Effector memory CD8-positive, alpha-beta T cell (primary cell): ENCODE data around the gene CCT7.
"Not testable (repeated sequence)": the region's sequence is repeated elsewhere in the genome, so short reads cannot be mapped to it uniquely, and the experiment has no call there.

Experiments
- ATAC-seq: fragments of 150-1000 bp; cut with Tn5 transposase; replicated peaks from 2 replicates; pipeline ENCODE4 v1.10.0; 2021; ENCODE audit warnings: mild to moderate bottlenecking, moderate library complexity
- DNase-seq, 3 experiments: peaks; one replicate each; pipeline ENCODE4 v3.0.0; 2021
- H3K27ac Mint-ChIP-seq, 2 donors: one replicate each; pipeline ENCODE4 v1.8.0; 2022; ENCODE audit warnings: mild to moderate bottlenecking in 2 of 2, mixed read lengths in 2 of 2, moderate library complexity in 2 of 2
- H3K27me3 Mint-ChIP-seq, 2 donors: one replicate each; pipeline ENCODE4 v1.8.0; 2022; ENCODE audit warnings: mixed read lengths in 2 of 2
- H3K36me3 Mint-ChIP-seq: one replicate; pipeline ENCODE4 v1.8.0; 2022; ENCODE audit warnings: mild to moderate bottlenecking, moderate library complexity, mixed read lengths; ENCODE audit not compliant: insufficient read depth
- H3K4me1 Mint-ChIP-seq, 2 donors: one replicate each; pipeline ENCODE4 v1.8.0; 2022; ENCODE audit warnings: low read depth in 2 of 2, mixed read lengths in 2 of 2
- H3K4me3 Mint-ChIP-seq, 2 donors: one replicate each; pipeline ENCODE4 v1.8.0; 2022; ENCODE audit warnings: mild to moderate bottlenecking in 2 of 2, mixed read lengths in 2 of 2, moderate library complexity in 2 of 2
- H3K9me3 Mint-ChIP-seq, 2 donors: one replicate each; pipeline ENCODE4 v1.8.0; 2022; ENCODE audit warnings: mixed read lengths in 2 of 2

Gene CCT7

DNA sequence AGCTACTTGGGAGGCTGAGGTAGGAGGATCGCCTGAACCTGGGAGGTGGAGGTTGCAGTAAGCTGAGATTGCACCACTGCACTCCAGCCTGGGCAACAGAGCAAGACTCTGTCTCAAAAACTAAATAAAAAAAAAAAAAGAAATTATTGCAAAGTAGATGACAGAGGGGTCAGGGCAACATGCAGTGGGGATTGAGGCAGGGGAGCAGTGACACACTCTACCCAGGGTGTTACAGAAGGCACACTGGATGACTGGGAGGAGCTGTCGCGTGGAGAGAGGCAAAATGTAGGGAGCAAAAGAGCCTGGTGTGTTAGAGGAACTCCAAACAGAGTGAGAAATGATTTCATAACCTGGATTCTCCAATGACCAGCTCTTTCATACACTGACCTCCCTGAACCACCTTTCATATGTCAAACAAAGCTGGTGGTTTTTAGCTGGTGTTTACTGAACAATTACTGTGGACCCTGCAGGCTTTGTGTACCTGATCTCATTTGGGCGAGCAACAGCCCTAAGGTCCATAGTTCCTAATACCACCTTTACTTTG is 28.1 kb downstream of the CCT7 start:
- Mint-ChIP-seq H3K36me3 (peaks cover 8% of the 10 kb centered on the region), H3K27me3 (no peaks in the 10 kb centered on the region), H3K9me3 (no peaks in the 10 kb centered on the region), H3K4me3 (no peak overlapping the region), H3K27ac (no peak overlapping the region), H3K4me1 (peaks cover 4 to 10% of the 10 kb centered on the region in 2 donors)
- DNase-seq, result no peak
- no peak for ATAC-seq

DNA sequence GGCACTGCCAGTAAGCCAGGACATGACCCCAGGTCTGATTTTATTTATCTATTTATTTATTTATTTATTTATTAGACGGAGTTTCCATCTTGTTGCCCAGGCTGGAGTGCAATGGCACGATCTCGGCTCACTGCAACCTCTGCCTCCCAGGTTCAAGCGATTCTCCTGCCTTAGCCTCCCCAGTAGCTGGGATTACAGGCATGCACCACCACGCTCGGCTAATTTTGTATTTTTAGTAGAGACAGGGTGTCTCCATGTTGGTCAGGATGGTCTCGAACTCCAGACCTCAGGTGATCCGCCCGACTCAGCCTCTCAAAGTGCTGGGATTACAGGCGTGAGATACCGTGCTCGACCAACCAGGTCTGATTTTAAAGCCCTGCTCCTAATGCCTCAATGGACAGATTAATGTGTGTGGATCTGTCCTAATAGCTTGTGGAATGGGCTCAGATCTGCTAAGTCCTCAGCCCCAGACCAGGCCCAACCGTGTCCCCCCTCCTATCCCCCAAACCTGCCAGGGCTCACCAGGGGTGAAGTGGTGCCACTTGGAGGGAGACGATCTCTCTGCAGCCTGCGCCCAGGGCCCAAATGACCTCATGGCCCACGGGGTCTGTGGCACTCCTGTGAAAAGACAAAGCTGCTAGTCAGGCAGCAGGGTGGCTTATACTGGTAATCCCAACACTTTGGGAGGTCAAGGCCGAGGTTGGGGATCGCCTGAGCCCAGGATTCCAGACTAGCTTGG is 28.8 kb downstream of the CCT7 start:
- not testable (repeated sequence) for H3K27ac Mint-ChIP-seq, H3K4me1 Mint-ChIP-seq, ATAC-seq, H3K27me3 Mint-ChIP-seq, DNase-seq, H3K4me3 Mint-ChIP-seq, H3K36me3 Mint-ChIP-seq, H3K9me3 Mint-ChIP-seq

DNA sequence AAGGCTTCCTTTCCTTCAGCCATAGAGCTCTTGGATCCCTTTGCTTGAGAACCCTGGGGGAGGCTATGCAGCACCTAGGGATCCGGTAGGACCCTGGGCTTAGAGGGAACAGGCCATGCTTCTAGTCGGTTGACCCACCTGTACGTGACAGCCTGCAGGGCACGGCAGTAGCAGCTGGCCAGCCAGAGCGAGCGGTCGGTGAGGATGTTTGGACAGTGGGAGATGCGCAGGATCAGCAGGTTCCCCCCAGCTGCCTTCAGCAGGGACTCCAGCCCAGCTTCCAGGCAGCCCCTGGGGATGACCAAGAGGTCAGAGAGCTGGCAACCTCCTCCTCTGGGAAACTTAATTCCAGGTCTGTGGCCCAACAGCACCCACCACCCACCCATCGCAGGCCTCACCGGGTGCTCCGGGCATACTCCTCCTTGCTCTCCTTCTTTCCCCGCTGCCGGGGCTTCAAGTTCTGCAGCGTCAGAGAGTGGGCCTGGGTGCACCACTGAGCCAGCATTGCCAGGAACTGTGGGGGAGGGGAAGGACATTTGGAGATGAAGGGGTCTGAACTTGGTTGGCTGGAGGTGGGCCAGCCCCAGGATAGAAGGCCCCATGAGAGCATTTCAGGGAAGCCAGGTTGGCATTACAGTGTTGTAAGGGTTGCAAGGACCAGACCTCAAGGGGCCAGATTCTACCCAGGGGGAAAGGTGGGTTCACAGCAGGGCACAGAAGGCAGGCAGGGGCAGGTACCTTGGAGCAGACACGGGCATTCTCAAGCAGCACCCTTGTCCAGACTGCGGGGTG is 29.6 kb downstream of the CCT7 start:
- Mint-ChIP-seq H3K9me3 (no peaks in the 10 kb centered on the region), H3K4me1 (peaks cover 9 to 12% of the 10 kb centered on the region in 2 donors), H3K27me3 (no peaks in the 10 kb centered on the region), H3K4me3 (no peak overlapping the region), H3K27ac (no peak overlapping the region), H3K36me3 (peaks cover 8% of the 10 kb centered on the region)
- no peak for DNase-seq
- no peak for ATAC-seq

DNA sequence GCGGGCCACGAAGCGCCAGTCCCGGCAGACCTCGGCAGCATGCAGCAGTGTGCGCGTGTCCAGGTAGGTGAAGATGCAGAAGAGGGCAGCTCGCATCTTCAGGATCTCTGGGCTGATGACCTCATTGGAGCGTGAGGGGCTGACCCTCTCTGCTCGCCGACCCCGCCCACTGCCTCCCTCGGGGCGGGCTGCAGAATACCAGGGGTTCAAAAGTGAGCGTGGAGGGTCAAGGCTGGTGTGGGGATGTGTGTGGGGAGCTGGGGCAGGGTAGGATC is 30.2 kb downstream of the CCT7 start:
- no peak overlapping the region for H3K27ac Mint-ChIP-seq
- ATAC-seq (no peak), DNase-seq (no peak)
- H3K36me3 Mint-ChIP-seq, result peaks cover 8% of the 10 kb centered on the region
- no peak overlapping the region for H3K4me3 Mint-ChIP-seq
- no peaks in the 10 kb centered on the region for H3K9me3 Mint-ChIP-seq
- H3K4me1 Mint-ChIP-seq, result peaks cover 9 to 12% of the 10 kb centered on the region in 2 donors
- no peaks in the 10 kb centered on the region for H3K27me3 Mint-ChIP-seq

DNA sequence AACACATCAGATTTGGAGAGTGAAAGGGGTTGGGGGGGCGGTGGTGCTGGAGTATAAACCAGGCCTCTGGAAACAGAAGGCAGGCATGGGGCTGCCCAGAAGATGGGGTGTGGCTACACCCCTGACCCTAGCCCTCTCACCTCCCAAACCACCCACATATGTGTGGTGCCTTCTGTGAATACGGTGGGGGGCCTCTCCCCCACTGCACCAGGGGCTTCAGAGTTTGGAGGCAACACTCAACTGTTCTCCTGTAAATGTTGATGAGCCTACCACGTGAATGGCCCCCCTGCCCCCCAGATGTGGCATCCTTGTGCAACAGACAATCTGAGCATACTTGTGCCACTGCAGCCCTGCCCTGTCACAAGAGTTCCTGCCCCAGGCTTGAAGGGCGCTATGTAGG is 30.7 kb downstream of the CCT7 start:
- no peak for DNase-seq
- Mint-ChIP-seq H3K27me3 (no peaks in the 10 kb centered on the region), H3K4me1 (peaks cover 9 to 14% of the 10 kb centered on the region in 2 donors), H3K36me3 (peaks cover 8% of the 10 kb centered on the region), H3K27ac (no peak overlapping the region), H3K9me3 (no peaks in the 10 kb centered on the region), H3K4me3 (no peak overlapping the region)
- no peak for ATAC-seq

DNA sequence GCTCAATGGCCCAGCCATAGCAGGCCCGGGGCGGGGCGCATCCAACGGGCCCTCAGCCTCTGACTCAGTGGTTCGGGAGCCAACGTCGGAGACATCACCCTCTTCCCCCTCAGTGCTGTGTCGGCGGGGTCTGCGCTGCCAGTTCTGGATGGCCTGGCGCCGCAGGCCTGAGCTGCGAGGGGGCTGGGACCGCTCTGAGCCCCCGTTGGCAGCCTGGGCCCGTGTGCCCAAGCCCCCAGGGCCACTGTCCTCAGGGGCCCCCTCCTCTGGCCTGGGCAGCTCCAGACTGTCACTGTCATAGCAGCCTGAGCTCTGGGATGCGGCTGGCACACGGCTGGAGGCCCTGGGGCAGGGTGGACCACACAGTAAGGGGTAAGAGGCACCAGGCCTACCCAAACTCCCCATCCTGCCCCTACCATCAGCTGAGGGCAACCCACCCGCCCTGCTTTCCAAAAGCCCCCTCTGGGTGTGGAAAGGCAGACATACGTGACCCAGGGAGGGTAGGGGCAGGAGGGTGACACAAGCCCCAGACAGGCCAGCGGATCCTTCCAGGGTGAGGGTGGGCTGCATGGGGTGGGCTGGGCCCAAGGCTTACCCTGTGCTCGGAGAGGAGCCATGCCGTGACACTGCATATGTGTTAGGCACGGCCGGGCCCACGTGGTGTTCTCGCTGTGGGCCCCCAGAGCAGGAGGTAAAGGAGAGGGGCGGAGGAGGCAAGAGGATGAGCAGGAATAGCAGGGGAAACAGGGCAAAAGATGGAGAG is 31.4 kb downstream of the CCT7 start:
- DNase-seq, result no peak
- Mint-ChIP-seq H3K27ac (no peak overlapping the region), H3K9me3 (no peaks in the 10 kb centered on the region), H3K27me3 (no peaks in the 10 kb centered on the region), H3K4me3 (no peak overlapping the region), H3K36me3 (peaks cover 8% of the 10 kb centered on the region), H3K4me1 (peaks cover 9 to 17% of the 10 kb centered on the region in 2 donors)
- ATAC-seq, result no peak

DNA sequence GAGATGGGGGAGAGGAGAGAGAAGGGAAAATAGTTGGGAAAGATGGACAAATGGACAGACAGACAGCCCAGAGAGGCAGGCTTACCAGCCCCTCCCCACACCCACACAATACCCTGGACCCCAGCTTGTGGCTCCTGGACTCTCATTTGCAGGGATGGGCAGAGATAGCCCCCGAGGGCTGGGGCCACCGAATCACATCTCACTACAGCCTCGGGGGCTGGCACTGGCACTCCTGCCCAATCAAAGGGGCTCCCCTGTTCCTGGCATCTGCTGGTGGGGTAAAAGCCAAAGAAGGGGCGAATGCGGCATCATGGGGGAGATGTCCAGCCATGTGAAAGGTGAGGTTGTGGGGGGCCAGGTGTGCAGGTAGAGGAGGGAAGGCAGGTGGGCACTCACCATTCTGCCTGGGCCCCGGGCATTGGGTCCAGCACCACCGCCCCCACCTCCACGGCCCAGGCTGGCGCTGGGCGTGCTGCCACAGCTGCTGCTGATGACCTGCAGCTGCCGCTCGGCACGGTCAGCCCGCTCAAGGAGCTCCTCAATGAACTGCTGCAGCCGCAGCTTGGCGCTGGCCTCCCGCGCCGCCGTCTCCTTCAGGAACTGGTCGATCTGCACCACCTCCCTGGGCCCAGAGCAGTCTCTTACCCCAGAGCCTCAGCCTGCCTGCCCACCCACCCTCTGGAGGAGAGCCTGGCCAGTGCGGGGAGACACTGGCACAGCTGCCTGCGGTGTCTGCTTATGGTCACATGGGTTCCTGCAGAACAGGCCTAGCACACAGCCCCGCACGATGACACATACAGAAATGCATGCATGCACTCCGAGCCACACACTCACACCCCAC is 32.2 kb downstream of the CCT7 start:
- Mint-ChIP-seq H3K9me3 (no peaks in the 10 kb centered on the region), H3K27me3 (no peaks in the 10 kb centered on the region)

DNA sequence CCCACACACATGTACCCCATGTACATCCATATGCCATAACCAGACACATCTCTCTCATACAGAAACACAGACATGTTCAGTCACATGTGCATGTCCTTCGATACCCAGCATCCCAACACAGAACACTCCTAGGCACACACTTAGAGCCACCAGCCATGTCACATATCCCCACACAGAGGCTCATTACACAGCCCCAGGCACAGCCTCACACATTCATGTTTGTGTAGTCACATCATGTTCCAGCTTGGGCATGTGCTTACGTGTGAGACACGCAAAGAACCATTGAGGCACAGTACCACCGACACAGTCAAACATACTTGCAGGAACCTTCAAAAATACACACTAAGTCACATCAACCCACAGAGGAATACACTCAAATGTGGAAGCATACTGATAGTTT is 32.9 kb downstream of the CCT7 start:
- ATAC-seq (no peak), DNase-seq (no peak)
- Mint-ChIP-seq H3K36me3 (peaks cover 8% of the 10 kb centered on the region), H3K27me3 (no peaks in the 10 kb centered on the region), H3K4me1 (peaks cover 15 to 17% of the 10 kb centered on the region in 2 donors), H3K9me3 (no peaks in the 10 kb centered on the region), H3K27ac (no peak overlapping the region), H3K4me3 (no peak overlapping the region)

More for the DNA sequence above, 32.2 kb downstream of the CCT7 start:
- ATAC-seq (no peak), DNase-seq (no peak)
- Mint-ChIP-seq H3K4me3 (no peak overlapping the region), H3K36me3 (peaks cover 8% of the 10 kb centered on the region), H3K27ac (no peak overlapping the region), H3K4me1 (peaks cover 15 to 17% of the 10 kb centered on the region in 2 donors)

DNA sequence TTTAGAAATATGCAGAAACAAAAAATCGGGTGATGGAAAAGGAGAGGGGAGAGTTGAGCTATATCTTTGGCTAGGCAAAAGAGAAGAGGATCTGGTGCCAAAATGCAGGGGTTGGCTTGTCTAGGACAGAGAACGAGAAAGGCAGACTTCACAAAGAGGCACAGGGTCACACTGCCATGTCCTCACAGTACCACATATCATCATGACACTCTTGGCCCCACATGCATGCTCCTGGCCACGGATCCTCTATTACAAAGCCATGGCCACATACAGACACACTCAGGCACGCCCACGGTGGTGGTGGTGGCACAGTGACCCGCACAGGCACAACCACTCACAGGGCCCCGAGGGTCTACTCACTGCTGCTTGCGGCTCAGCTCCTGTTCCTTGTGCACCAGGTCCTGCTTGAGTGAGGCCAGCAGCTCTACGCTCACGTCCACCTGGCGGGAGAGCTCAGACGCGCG is 34.3 kb downstream of the CCT7 start:
- Mint-ChIP-seq H3K4me3 (peak overlapping the region; percentile 41 to 53), H3K27ac (no peak overlapping the region), H3K9me3 (no peaks in the 10 kb centered on the region), H3K4me1 (peaks cover 15 to 17% of the 10 kb centered on the region in 2 donors), H3K27me3 (no peaks in the 10 kb centered on the region), H3K36me3 (peaks cover 3% of the 10 kb centered on the region)
- ATAC-seq, result no peak
- DNase-seq, result no peak

DNA sequence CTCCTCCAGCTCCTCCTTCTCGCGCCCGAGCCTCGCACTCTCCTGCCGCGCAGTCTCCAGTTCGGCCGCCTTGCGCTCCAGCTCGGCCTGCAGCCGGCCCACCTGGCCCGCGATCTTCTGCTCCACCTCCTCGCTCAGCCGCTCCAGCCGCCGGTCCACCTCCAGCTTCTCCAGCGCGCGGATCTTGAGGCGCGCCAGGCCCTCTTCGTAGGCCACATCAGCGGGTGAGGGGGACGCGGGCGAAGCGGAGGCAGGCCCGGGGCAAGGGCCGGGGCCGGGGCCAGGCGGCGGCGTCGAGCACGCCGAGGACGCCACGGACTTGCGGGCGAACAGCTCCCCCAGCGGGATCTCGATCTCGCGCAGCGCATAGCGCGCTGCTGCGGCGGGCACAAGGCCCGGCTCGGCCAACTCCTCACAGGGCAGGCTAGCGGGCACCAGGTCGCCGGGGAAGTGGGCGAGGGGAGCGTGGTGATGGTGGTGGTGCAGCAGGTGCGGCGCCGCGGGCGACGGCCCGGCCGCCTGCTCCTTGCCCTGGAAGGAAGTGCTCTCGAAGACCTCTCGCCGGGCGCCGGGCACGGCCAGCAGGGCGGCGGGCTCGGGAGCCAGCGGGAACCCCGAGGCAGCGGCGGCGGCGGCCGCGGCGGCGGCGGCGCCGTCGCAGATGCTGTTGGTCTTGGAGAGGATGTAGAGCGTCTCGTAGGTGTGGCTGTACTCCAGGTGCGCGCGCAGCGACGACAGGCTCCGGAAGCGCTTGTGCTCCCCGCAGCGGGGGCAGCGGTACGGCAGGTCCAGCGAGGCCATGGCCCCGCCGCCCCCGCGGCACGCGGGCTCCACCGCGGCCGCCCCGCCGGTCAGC is 35.0 kb downstream of the CCT7 start:
- peak; percentile 56 to 60 (median 57) for DNase-seq
- Mint-ChIP-seq H3K4me3 (peak overlapping the region in 1 of 2 donors; percentile 41), H3K27ac (no peak overlapping the region), H3K4me1 (peaks cover 15 to 17% of the 10 kb centered on the region in 2 donors), H3K9me3 (no peaks in the 10 kb centered on the region), H3K27me3 (no peaks in the 10 kb centered on the region), H3K36me3 (no peaks in the 10 kb centered on the region)
- peak; percentile 95 for ATAC-seq

DNA sequence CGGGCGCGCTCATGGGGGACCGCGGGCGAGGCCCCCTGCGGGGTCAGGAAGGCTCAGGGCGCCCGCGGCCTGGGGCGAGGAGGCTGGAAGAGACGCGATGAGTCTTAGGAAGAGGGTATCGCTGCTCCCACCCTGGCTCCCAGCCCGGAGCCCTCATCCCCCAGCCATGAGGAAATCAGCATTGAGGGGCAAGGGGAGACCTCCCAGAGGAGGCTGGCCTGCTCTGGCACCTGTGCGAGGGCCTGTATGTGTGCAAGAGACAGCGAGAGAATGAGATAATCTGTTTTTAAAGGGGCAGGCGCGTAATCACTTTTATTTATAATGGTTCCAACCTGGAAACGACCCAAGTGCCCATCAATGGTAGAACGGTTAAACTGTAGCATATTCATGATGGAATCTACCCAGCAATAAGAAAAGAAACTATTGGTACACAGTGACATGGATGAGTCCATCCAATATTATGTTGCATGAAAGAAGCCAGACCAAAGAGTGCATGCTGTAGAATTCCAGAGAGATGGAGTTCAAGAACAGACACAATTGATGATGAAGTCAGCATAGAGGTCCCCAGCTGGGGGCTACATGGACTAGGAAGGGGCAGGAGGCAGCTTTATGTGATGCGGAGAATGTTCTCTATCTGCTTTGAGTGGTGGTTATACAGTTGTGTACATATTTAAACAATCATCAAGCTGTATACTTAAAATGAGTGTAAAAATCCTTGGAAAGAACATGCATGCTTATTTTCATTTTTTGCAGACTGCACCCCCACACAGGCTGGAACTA is 35.8 kb downstream of the CCT7 start:
- ATAC-seq, result peak; percentile 14
- peaks cover 15 to 17% of the 10 kb centered on the region in 2 donors for H3K4me1 Mint-ChIP-seq
- no peaks in the 10 kb centered on the region for H3K36me3 Mint-ChIP-seq
- DNase-seq, result no peak
- H3K4me3 Mint-ChIP-seq, result peak overlapping the region; percentile 54 to 68
- H3K9me3 Mint-ChIP-seq, result no peaks in the 10 kb centered on the region
- H3K27me3 Mint-ChIP-seq, result no peaks in the 10 kb centered on the region
- H3K27ac Mint-ChIP-seq, result no peak overlapping the region
